GM18870 (cell line): ENCODE data around the gene PGGHG.

ENCODE experiments used
- ATAC-seq: cut with Tn5 transposase; IDR thresholded peaks from one replicate; pipeline ENCODE4 v1.9.1; 2021; ENCODE audit warnings: moderate library complexity; ENCODE audit not compliant: unreplicated experiment

PGGHG gene

GRCh38 chr11:288478-289397 lies at the start of gene PGGHG:
Gene PGGHG, plus strand, starts transcription at chr11:289126. Its CDS starts 691 bp downstream, at chr11:289817.
- no peak for ATAC-seq

- no peak for ATAC-seq
These were observed 48.6 kb upstream of the PGGHG start for GRCh38 chr11:240315-240714.

GRCh38 chr11:241634-242033 lies 47.3 kb upstream of the PGGHG start:
- no peak for ATAC-seq

- ATAC-seq, result no peak
These were observed 44.5 kb upstream of the PGGHG start for GRCh38 chr11:244376-244775.

GRCh38 chr11:249062-249461 lies 39.9 kb upstream of the PGGHG start:
- no peak for ATAC-seq

- ATAC-seq, result no peak
These were observed 38.7 kb upstream of the PGGHG start for GRCh38 chr11:250274-250673.

- ATAC-seq, result no peak
These were observed 38.1 kb upstream of the PGGHG start for GRCh38 chr11:250740-251299.

GRCh38 chr11:251550-251949 lies 37.4 kb upstream of the PGGHG start:
- no peak for ATAC-seq

- no peak for ATAC-seq
These were observed 36.3 kb upstream of the PGGHG start for GRCh38 chr11:252666-253065.

- no peak for ATAC-seq
These were observed 35.6 kb upstream of the PGGHG start for GRCh38 chr11:253160-253885.

GRCh38 chr11:253886-254270 lies 35.0 kb upstream of the PGGHG start:
- ATAC-seq, result no peak

- no peak for ATAC-seq
These were observed 33.8 kb upstream of the PGGHG start for GRCh38 chr11:255176-255575.

GRCh38 chr11:255816-256215 lies 33.1 kb upstream of the PGGHG start:
- ATAC-seq, result no peak

- ATAC-seq, result no peak
These were observed 31.8 kb upstream of the PGGHG start for GRCh38 chr11:256952-257737.

- ATAC-seq, result no peak
These were observed 31.0 kb upstream of the PGGHG start for GRCh38 chr11:257766-258493.

- ATAC-seq, result no peak
These were observed 29.5 kb upstream of the PGGHG start for GRCh38 chr11:259413-259812.

- ATAC-seq, result no peak
These were observed 27.3 kb upstream of the PGGHG start for GRCh38 chr11:261624-262023.

- no peak for ATAC-seq
These were observed 22.1 kb upstream of the PGGHG start for GRCh38 chr11:266676-267439.

- ATAC-seq, result no peak
These were observed 21.4 kb upstream of the PGGHG start for GRCh38 chr11:267491-267994.
